IMR-90 (cell line): Measurements from ENCODE around the gene DGKZ. TPM values are rescaled to one million over a fixed set of nuclear protein-coding genes. Genes with fewer than 3 reads are reported as not detected.

ENCODE experiments used
- ATAC-seq: fragments of 200-7000 bp; cut with Tn5 transposase; 2 replicates; pipeline ENCODE4 v1.9.1; 2020; ENCODE audit warnings: low read depth, mild to moderate bottlenecking, moderate library complexity
- BruUV-seq: library from RNA; stranded (reverse); fragments of 400-500 nt; replicated peaks from 2 replicates; lab custom pipeline; 2021; lab: Mats Ljungman, UMichigan
- CTCF ChIA-PET: fragments of 300-600 bp; formaldehyde crosslinking; extraction: SDS; loops from one replicate; lab custom pipeline; 2021; ENCODE audit warnings: antibody characterized with exemption; lab: Yijun Ruan, JAX
- POLR2A ChIA-PET: fragments of 300-600 bp; sonication (Branson Sonifier 250); formaldehyde crosslinking; loops from one replicate; lab custom pipeline; 2022; ENCODE audit warnings: antibody characterized with exemption; ENCODE audit not compliant: unreplicated experiment; lab: Charles Lee
- DNase-seq: peaks from one replicate; pipeline ENCODE4 v3.0.0; 2013
- H2AFZ ChIP-seq: replicated peaks from 2 replicates; pipeline ENCODE3; 2013; ENCODE audit warnings: low read length, mild to moderate bottlenecking; ENCODE audit not compliant: poor library complexity
- H2AK5ac ChIP-seq: 2 replicates; pipeline ENCODE4 v1.6.1; 2013; ENCODE audit warnings: low read depth, low read length, inconsistent platforms
- H2AK9ac ChIP-seq: replicated peaks from 2 replicates; pipeline ENCODE3; 2013; ENCODE audit warnings: mild to moderate bottlenecking, low read depth, low read length, moderate library complexity; ENCODE audit not compliant: poor library complexity
- H2BK120ac ChIP-seq: 2 replicates; pipeline ENCODE4 v1.6.1; 2013; ENCODE audit warnings: low read depth, low read length, inconsistent platforms
- H2BK15ac ChIP-seq: 3 replicates; pipeline ENCODE4 v1.6.1; 2013; ENCODE audit warnings: low read depth, low read length, inconsistent platforms
- H2BK20ac ChIP-seq: 2 replicates; pipeline ENCODE4 v1.6.1; 2013; ENCODE audit warnings: low read depth, mild to moderate bottlenecking, inconsistent platforms, low read length, moderate library complexity
- H2BK5ac ChIP-seq: 2 replicates; pipeline ENCODE4 v1.6.1; 2013; ENCODE audit warnings: mild to moderate bottlenecking, low read depth, low read length, inconsistent platforms; ENCODE audit not compliant: poor library complexity, severe bottlenecking
- H3K14ac ChIP-seq: replicated peaks from 2 replicates; pipeline ENCODE4 v1.6.1; 2013; ENCODE audit warnings: low read depth, low read length, inconsistent platforms
- H3K18ac ChIP-seq: 2 replicates; pipeline ENCODE4 v1.6.1; 2013; ENCODE audit warnings: low read depth, low read length, control low read depth
- H3K23ac ChIP-seq: 2 replicates; pipeline ENCODE4 v1.6.1; 2013; ENCODE audit warnings: low read depth, low read length, inconsistent platforms
- H3K27ac ChIP-seq: 2 replicates; pipeline ENCODE4 v1.5.1; 2013; ENCODE audit warnings: mild to moderate bottlenecking, control low read depth, low read length; ENCODE audit not compliant: insufficient read depth
- H3K27me3 ChIP-seq: 2 replicates; pipeline ENCODE4 v1.6.1; 2013; ENCODE audit warnings: low read length; ENCODE audit not compliant: control insufficient read depth, insufficient read depth
- H3K36me3 ChIP-seq: 2 replicates; pipeline ENCODE4 v1.6.1; 2013; ENCODE audit warnings: low read length, mixed read lengths; ENCODE audit not compliant: control insufficient read depth, insufficient read depth
- H3K4ac ChIP-seq: 2 replicates; pipeline ENCODE4 v1.6.1; 2013; ENCODE audit warnings: low read depth, low read length, inconsistent platforms
- H3K4me1 ChIP-seq: 2 replicates; pipeline ENCODE4 v1.6.1; 2013; ENCODE audit warnings: low read length, mixed read lengths; ENCODE audit not compliant: control insufficient read depth, insufficient read depth
- H3K4me2 ChIP-seq: 2 replicates; pipeline ENCODE4 v1.6.1; 2013; ENCODE audit warnings: low read depth, mild to moderate bottlenecking, control low read depth, low read length, moderate library complexity
- H3K4me3 ChIP-seq: 2 replicates; pipeline ENCODE4 v1.5.1; 2013; ENCODE audit warnings: low read depth, mild to moderate bottlenecking, control low read depth, low read length, moderate library complexity; ENCODE audit not compliant: insufficient read depth
- H3K56ac ChIP-seq: 2 replicates; pipeline ENCODE4 v1.6.1; 2013; ENCODE audit warnings: low read length, inconsistent platforms; ENCODE audit not compliant: insufficient read depth; ENCODE audit errors: extremely low read depth
- H3K79me1 ChIP-seq, 2 experiments: 2 replicates each; pipeline ENCODE4 v1.6.1; 2013; ENCODE audit warnings: low read length in 2 of 2, inconsistent platforms in 1 of 2, low read depth in 1 of 2
- H3K9ac ChIP-seq: 2 replicates; pipeline ENCODE4 v1.6.1; 2013; ENCODE audit warnings: low read depth, low read length, control low read depth
- H3K9me1 ChIP-seq: 2 replicates; pipeline ENCODE4 v1.6.1; 2013; ENCODE audit warnings: low read length, inconsistent platforms; ENCODE audit not compliant: insufficient read depth
- H3K9me3 ChIP-seq: 2 replicates; pipeline ENCODE4 v1.6.1; 2013; ENCODE audit warnings: low read length; ENCODE audit not compliant: control insufficient read depth, insufficient read depth
- H4K20me1 ChIP-seq: 2 replicates; pipeline ENCODE4 v1.6.1; 2013; ENCODE audit warnings: low read length, inconsistent platforms; ENCODE audit not compliant: insufficient read depth
- H4K5ac ChIP-seq: 2 replicates; pipeline ENCODE4 v1.6.1; 2013; ENCODE audit warnings: mild to moderate bottlenecking, low read depth, low read length, control low read depth
- H4K8ac ChIP-seq, 2 experiments: 2 replicates each; pipeline ENCODE4 v1.6.1; 2013; ENCODE audit warnings: low read depth in 2 of 2, low read length in 2 of 2, control low read depth in 1 of 2, inconsistent platforms in 1 of 2
- H4K91ac ChIP-seq: 2 replicates; pipeline ENCODE4 v1.6.1; 2013; ENCODE audit warnings: low read depth, low read length, inconsistent platforms; ENCODE audit not compliant: insufficient read depth
- BHLHE40 ChIP-seq: fragments of 150-350 bp; IDR thresholded peaks from 2 replicates; pipeline ENCODE4 v1.6.1; 2016; ENCODE audit warnings: mild to moderate bottlenecking, low read depth, low read length
- CHD1 ChIP-seq: IDR thresholded peaks from 2 replicates; pipeline ENCODE4 v1.6.1; 2012; ENCODE audit warnings: low read depth, low read length, improper control_type of control experiment
- CTCF ChIP-seq: conservative IDR thresholded peaks from 2 replicates; pipeline ENCODE4 v1.5.1; 2012; ENCODE audit warnings: mild to moderate bottlenecking, low read depth, low read length, improper control_type of control experiment
- MAFK ChIP-seq: IDR thresholded peaks from 2 replicates; pipeline ENCODE4 v1.6.1; 2012; ENCODE audit warnings: low read depth, low read length, improper control_type of control experiment
- MAZ ChIP-seq: IDR thresholded peaks from 2 replicates; pipeline ENCODE4 v1.6.1; 2012; ENCODE audit warnings: low read depth, mild to moderate bottlenecking, low read length, improper control_type of control experiment, moderate library complexity, borderline replicate concordance
- MXI1 ChIP-seq: IDR thresholded peaks from 2 replicates; pipeline ENCODE4 v1.6.1; 2012; ENCODE audit warnings: low read depth, mild to moderate bottlenecking, low read length, moderate library complexity, borderline replicate concordance
- RAD21 ChIP-seq: IDR thresholded peaks from 2 replicates; pipeline ENCODE4 v1.6.1; 2012; ENCODE audit warnings: low read length, improper control_type of control experiment
- RCOR1 ChIP-seq: IDR thresholded peaks from 2 replicates; pipeline ENCODE4 v1.6.1; 2012; ENCODE audit warnings: mild to moderate bottlenecking, low read length, improper control_type of control experiment; ENCODE audit not compliant: insufficient replicate concordance
- RFX5 ChIP-seq: IDR thresholded peaks from 2 replicates; pipeline ENCODE4 v1.8.0; 2012; ENCODE audit warnings: low read depth, mild to moderate bottlenecking, low read length, moderate library complexity
- SMC3 ChIP-seq: fragments of 150-350 bp; IDR thresholded peaks from 2 replicates; pipeline ENCODE4 v1.6.1; 2016; ENCODE audit warnings: low read depth, mild to moderate bottlenecking, antibody characterized with exemption, low read length, moderate library complexity
- USF2 ChIP-seq: fragments of 150-350 bp; IDR thresholded peaks from 2 replicates; pipeline ENCODE4 v1.6.1; 2017; ENCODE audit warnings: mild to moderate bottlenecking, antibody characterized with exemption, low read length, low read depth
- WGBS, 2 experiments: methylation state at CpG; one replicate each; pipeline versions ENCODE4 v1.1.5 to v1.1.7; 2013; ENCODE audit warnings: missing lambda C conversion rate in 2 of 2; ENCODE audit not compliant: insufficient read length in 1 of 2; ENCODE audit errors: extremely low coverage in 2 of 2; 5-methylcytosine and 5-hydroxymethylcytosine counted together
- dilution Hi-C: fragments of 300-500 bp; cut with HindIII; formaldehyde crosslinking; loops from one replicate; pipeline ENCODE4 v1.14.3; 2018; ENCODE audit warnings: low sequenced_read_pairs; ENCODE audit not compliant: unreplicated experiment
- in situ Hi-C: fragments of 300-500 bp; cut with MboI; formaldehyde crosslinking; loops from 3 replicates; pipeline ENCODE4 v1.14.3; 2019; ENCODE audit warnings: low sequenced_read_pairs, inconsistent platforms, mixed read lengths
- intact Hi-C: fragments of 100-400 bp; cut with micrococcal nuclease; formaldehyde crosslinking; loops from 2 replicates; pipeline ENCODE4 v1.10.0; 2022
- polyA plus RNA-seq, 3 experiments: library from polyadenylated mRNA; depleted of rRNA; stranded (reverse); fragments of >200 nt; gene quantifications; 2 replicates each; pipeline ENCODE4 v1.2.3, GENCODE V29; 2012; ENCODE audit warnings: low replicate concordance in 1 of 3
- total RNA-seq: library from RNA; depleted of rRNA; stranded (reverse); fragments of >200 nt; gene quantifications from 2 replicates; pipeline ENCODE4 v1.2.3, GENCODE V29; 2012

Gene DGKZ
- total and polyA plus RNA-seq, 2 of the 4 experiments (the other 2 are of a cell fraction), result 46.8 to 62.0 TPM

- WGBS, 2 experiments, result no CpG with 5 or more reads among the region's 4 CpGs
- no TSS peak for BruUV-seq
- Histone ChIP-seq H3K4me3 (no peak overlapping the region), H2BK5ac (no peak overlapping the region), H3K9me3 (no peaks in the 10 kb centered on the region), H3K36me3 (peaks cover 13% of the 10 kb centered on the region), H2BK20ac (no peak overlapping the region), H2AK5ac (no peak overlapping the region), H4K5ac (no peak overlapping the region), H3K56ac (no peak overlapping the region), H3K79me1 (no peaks in the 10 kb centered on the region), H2AK9ac (no peak overlapping the region), H4K8ac (no peak overlapping the region), H2BK120ac (no peak overlapping the region), H3K4me1 (peaks cover 5% of the 10 kb centered on the region; the same call in 1 of the 2 replicates), H3K9ac (no peak overlapping the region), H3K27ac (no peak overlapping the region), H3K27me3 (peaks cover 22% of the 10 kb centered on the region), H3K23ac (no peak overlapping the region), H3K18ac (no peak overlapping the region), H3K4ac (no peak overlapping the region), H2AFZ (no peak overlapping the region), H4K20me1 (peaks cover 24% of the 10 kb centered on the region), H3K14ac (no peak overlapping the region), H3K9me1 (peaks cover 5% of the 10 kb centered on the region; the same call in 1 of the 2 replicates), H4K91ac (no peak overlapping the region), H2BK15ac (no peak overlapping the region), H3K4me2 (no peak overlapping the region)
- dilution Hi-C loops, result no loop called here
- in situ Hi-C loops, result no loop called here
- no peak for DNase-seq
- TF ChIP-seq CTCF (no peak), SMC3 (no peak), MXI1 (no peak), RFX5 (no peak), MAZ (no peak), CHD1 (no peak), USF2 (no peak), MAFK (no peak), BHLHE40 (no peak), RCOR1 (no peak), RAD21 (no peak)
- CTCF ChIA-PET, result interaction anchor here (1.1 kb wide), 1 partner anchor 156 kb away, joined by 3 read pairs; no protein-coding TSS in a partner anchor
- ATAC-seq, result no peak
- intact Hi-C loops, result no loop called here
- POLR2A ChIA-PET, result no interaction called here
Observed at GRCh38 chr11:46393759-46394158, 46.5 kb downstream of the DGKZ start.
